Colonic mucosa (tissue), 4 donors: ENCODE data around the gene WDFY4. TPM values are rescaled to one million over a fixed set of nuclear protein-coding genes. Genes with fewer than 3 reads are reported as not detected.

Experiments used
- DNase-seq: peaks from one replicate; pipeline ENCODE4 v3.0.0-alpha.2; 2020
- H3K27ac ChIP-seq: fragments of 200-600 bp; one replicate; pipeline ENCODE4 v1.8.0; 2021
- H3K27me3 ChIP-seq: fragments of 200-600 bp; one replicate; pipeline ENCODE4 v1.8.0; 2021
- H3K36me3 ChIP-seq: fragments of 200-600 bp; one replicate; pipeline ENCODE4 v1.8.0; 2021
- H3K4me1 ChIP-seq: fragments of 200-600 bp; one replicate; pipeline ENCODE4 v1.8.0; 2021; ENCODE audit warnings: mild to moderate bottlenecking
- H3K4me3 ChIP-seq: fragments of 200-600 bp; one replicate; pipeline ENCODE4 v1.8.0; 2021
- H3K9ac ChIP-seq, 2 donors: one replicate each; pipeline ENCODE4 v1.7.0; 2013; ENCODE audit warnings: control low read depth in 2 of 2, low read depth in 2 of 2, low read length in 2 of 2
- H3K9me3 ChIP-seq: fragments of 200-600 bp; one replicate; pipeline ENCODE4 v1.8.0; 2021
- intact Hi-C: fragments of 100-400 bp; cut with DNase I; formaldehyde crosslinking; loops from one replicate; pipeline ENCODE4 v1.14.1; 2022
- total RNA-seq, 2 donors: library from RNA; stranded (reverse); fragmentation: NEBNext Ultra II Directional in 1 of 2; extraction: Animal tissue kit (Norgen Biotek cat#: 25700) in 1 of 2; gene quantifications; one replicate each; pipeline ENCODE4 v1.2.1, GENCODE V29; 2021
- TF ChIP-seq, protein P1 (sequence below): fragments of 200-600 bp; IDR thresholded peaks from one replicate; pipeline ENCODE4 v1.8.0; 2022; ENCODE audit warnings: antibody characterized with exemption, mild to moderate bottlenecking
- donor health status: healthy.
- donor health status: DM: no; HTN: no; CAD: no.
- donor health status: DM: no; HTN: no; CAD: no.

WDFY4 gene
- total RNA-seq, 2 donors from 2014 or later = 1.5 to 1.6 TPM

DNA sequence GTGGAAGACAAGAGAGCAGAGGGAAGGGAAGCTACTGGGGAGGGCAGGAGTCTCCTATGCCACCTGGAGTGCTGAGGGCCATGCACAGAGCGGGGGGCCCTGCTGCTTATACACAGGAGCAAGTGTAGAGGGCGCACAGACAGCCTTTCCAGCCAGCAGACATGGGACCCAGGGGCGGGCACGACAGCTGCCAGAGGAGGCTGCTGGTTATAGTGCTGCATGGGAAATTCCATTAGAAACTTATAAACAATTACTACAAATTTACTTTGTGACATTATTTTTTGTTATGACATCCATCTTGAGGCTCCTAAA is 90.5 kb downstream of the WDFY4 start:
- Histone ChIP-seq H3K36me3 (no peaks in the 10 kb centered on the region), H3K27ac (no peak overlapping the region), H3K4me1 (no peaks in the 10 kb centered on the region), H3K27me3 (no peaks in the 10 kb centered on the region), H3K4me3 (no peak overlapping the region), H3K9me3 (no peaks in the 10 kb centered on the region), H3K9ac (no peak overlapping the region)
- intact Hi-C loops = no loop called here
- TF ChIP-seq, protein P1, sequence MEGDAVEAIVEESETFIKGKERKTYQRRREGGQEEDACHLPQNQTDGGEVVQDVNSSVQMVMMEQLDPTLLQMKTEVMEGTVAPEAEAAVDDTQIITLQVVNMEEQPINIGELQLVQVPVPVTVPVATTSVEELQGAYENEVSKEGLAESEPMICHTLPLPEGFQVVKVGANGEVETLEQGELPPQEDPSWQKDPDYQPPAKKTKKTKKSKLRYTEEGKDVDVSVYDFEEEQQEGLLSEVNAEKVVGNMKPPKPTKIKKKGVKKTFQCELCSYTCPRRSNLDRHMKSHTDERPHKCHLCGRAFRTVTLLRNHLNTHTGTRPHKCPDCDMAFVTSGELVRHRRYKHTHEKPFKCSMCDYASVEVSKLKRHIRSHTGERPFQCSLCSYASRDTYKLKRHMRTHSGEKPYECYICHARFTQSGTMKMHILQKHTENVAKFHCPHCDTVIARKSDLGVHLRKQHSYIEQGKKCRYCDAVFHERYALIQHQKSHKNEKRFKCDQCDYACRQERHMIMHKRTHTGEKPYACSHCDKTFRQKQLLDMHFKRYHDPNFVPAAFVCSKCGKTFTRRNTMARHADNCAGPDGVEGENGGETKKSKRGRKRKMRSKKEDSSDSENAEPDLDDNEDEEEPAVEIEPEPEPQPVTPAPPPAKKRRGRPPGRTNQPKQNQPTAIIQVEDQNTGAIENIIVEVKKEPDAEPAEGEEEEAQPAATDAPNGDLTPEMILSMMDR = no peak
- no peak for DNase-seq

DNA sequence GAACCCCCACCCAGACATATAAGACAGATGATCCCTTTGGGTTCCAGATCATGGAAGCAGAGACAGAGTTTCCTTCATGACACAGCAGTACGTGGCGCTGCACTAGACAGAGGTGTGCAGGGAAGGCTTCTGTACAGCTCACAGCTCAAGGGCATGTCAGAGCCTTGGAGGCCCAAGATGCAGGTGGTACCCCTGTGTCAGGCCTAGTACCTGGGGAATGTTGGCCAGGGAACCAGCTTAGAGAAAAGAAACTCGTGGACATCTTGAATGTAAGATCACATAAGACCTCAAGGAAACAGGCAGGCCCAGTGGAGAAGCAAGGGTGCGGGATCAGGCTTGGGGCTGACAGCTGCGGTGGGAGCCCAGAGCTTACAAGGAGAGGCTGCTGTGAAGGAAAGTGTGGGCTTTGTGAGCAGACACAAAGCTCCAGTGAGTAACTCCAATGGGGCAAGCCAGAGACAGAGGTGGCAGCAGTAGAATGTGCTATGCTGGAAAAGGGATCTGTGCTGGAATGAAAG is 91.4 kb downstream of the WDFY4 start:
- Histone ChIP-seq H3K4me3 (no peak overlapping the region), H3K4me1 (no peaks in the 10 kb centered on the region), H3K9ac (no peak overlapping the region), H3K9me3 (no peaks in the 10 kb centered on the region), H3K27ac (no peak overlapping the region), H3K27me3 (no peaks in the 10 kb centered on the region), H3K36me3 (no peaks in the 10 kb centered on the region)
- DNase-seq = no peak
- intact Hi-C loops = no loop called here
- TF ChIP-seq, protein P1 = no peak

DNA sequence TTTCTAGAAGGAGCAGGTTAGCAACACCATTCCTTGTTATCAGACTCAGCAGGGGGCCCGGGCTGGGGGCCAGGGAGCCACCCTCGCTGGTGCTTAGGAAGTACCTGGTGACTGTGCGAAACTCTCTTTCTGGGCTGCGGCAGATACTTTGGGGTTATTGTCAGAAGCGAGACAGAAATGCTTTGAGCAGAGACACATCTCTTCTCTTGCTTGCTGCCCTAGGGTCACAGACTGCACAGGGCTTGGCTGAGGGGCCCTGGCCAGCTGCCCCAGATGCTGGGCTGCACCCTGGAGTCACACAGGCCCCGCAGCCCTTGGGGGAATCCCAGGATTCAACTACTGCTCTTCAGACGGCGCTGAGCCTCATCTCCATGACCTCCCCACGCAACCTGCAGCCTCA is 91.9 kb downstream of the WDFY4 start:
- Histone ChIP-seq H3K27ac (no peak overlapping the region), H3K9ac (no peak overlapping the region), H3K4me1 (no peaks in the 10 kb centered on the region), H3K9me3 (no peaks in the 10 kb centered on the region), H3K4me3 (no peak overlapping the region), H3K27me3 (no peaks in the 10 kb centered on the region), H3K36me3 (no peaks in the 10 kb centered on the region)
- intact Hi-C loops = no loop called here
- DNase-seq = no peak
- TF ChIP-seq, protein P1 = no peak

DNA sequence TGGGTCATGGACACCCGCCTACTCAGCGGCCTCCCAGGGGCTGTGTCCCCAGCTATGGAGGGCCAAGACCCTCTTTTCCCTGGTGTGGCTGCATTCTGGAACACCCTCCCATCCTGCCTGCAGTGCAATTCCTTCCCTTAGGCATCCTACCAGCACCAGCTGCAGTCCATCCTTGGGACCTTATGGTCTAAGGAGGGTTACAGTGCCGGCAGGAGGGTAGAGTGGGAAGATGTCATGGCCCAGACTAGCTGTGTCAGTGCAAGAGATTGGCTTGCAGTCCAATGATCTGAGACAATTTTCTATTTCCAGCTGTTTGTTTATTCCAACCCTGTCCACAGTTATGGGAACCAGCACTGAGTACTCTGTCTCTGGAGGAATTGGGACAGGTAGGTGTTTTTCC is 92.4 kb downstream of the WDFY4 start:
- no peaks in the 10 kb centered on the region for H3K9me3 ChIP-seq
- H3K4me1 ChIP-seq = no peaks in the 10 kb centered on the region
- no peak overlapping the region for H3K9ac ChIP-seq
- H3K27ac ChIP-seq = no peak overlapping the region
- TF ChIP-seq, protein P1 = no peak
- no peaks in the 10 kb centered on the region for H3K36me3 ChIP-seq
- H3K27me3 ChIP-seq = no peaks in the 10 kb centered on the region
- DNase-seq = no peak
- intact Hi-C loops = no loop called here
- H3K4me3 ChIP-seq = no peak overlapping the region

DNA sequence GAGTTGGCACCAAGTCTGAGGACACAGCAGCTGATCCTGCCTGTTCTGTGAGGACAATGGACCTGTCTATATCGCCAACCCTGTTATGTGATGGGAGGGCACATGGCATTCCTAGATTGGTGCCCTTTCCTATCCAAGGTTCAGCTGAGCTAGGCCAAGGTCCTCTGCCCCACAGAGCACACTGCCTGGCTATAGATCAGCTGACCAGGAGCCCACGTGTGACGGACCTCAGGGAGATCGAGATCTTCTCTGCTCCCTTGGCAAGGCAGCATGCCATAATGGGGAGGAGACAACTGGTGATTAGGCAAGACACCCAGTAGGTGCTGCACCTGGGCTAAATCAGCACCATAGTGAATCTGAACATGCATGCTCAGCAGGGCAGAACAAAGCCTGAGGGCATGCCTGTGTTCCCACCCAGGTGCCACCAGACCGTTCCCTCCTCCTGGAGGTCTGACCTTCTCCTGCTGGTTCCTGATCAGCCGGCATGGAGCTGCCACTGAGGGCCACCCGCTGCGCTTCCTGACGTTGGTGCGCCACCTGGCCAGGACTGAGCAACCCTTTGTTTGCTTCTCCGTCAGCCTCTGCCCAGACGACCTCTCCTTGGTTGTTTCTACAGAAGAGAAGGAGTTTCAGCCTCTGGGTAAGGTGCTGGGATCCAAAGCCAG is 93.7 kb downstream of the WDFY4 start:
- intact Hi-C loops = no loop called here
- H3K4me1 ChIP-seq = no peaks in the 10 kb centered on the region
- no peaks in the 10 kb centered on the region for H3K9me3 ChIP-seq
- TF ChIP-seq, protein P1 = no peak
- H3K27me3 ChIP-seq = no peaks in the 10 kb centered on the region
- no peak for DNase-seq
- no peak overlapping the region for H3K27ac ChIP-seq
- no peak overlapping the region for H3K9ac ChIP-seq
- no peaks in the 10 kb centered on the region for H3K36me3 ChIP-seq
- H3K4me3 ChIP-seq = no peak overlapping the region
